Measurements from ENCODE around the gene CXorf66. TPM values are rescaled to one million over a fixed set of nuclear protein-coding genes. Genes with fewer than 3 reads are reported as not detected.
A peak's percentile ranks its signal among the peaks of the same experiment; 100 is the strongest.

The CXorf66 gene
- total RNA-seq (2022) = not detected in 2 replicates
- not detected for Bru-seq, nascent RNA
- BruChase-seq, experiment 1, labeled RNA remaining after a 6-hour chase = not detected
- BruChase-seq, experiment 2, labeled RNA remaining after a 2-hour chase = percentile 5 among the genes with signal in this experiment
- long read RNA-seq = 0 reads

GRCh38 chrX:139965421-139965820 is at the start of gene CXorf66:
CXorf66 (minus strand) TSS chrX:139965521; CDS start chrX:139965496, 25 bp downstream.
- intact Hi-C loops (cut with micrococcal nuclease; ENCODE audit: unreplicated experiment) = no loop called here
- no peak within 1 kb of the TSS for H3K4me3 Mint-ChIP-seq (ENCODE audit: low read depth, unreplicated experiment)
- DNase-seq = no peak
- H3K27me3 Mint-ChIP-seq (ENCODE audit: unreplicated experiment) = peaks cover 15% of the 10 kb centered on the region
- no peak within 1 kb of the TSS for H3K27ac Mint-ChIP-seq (ENCODE audit: unreplicated experiment)
- no TSS peak for BruUV-seq (replicated peaks)
- no peaks in the 10 kb centered on the region for H3K4me1 Mint-ChIP-seq (ENCODE audit: low read depth, unreplicated experiment)
- no peak for TF ChIP-seq CTCF (IDR thresholded peaks at IDR 0.05; ENCODE audit: unreplicated experiment)
- no peaks in the 10 kb centered on the region for H3K9me3 Mint-ChIP-seq (ENCODE audit: low read depth, unreplicated experiment)
- no peaks in the 10 kb centered on the region for H3K36me3 Mint-ChIP-seq (ENCODE audit: insufficient read depth, unreplicated experiment)
- CTCF ChIA-PET = interaction anchor here (0.7 kb wide), 1 partner anchor 31 kb away, joined by 5 read pairs; no protein-coding TSS in a partner anchor

- DNase-seq = no peak
- Mint-ChIP-seq H3K9me3 (ENCODE audit: low read depth, unreplicated experiment) (no peaks in the 10 kb centered on the region), H3K27me3 (ENCODE audit: unreplicated experiment) (no peaks in the 10 kb centered on the region), H3K4me1 (ENCODE audit: low read depth, unreplicated experiment) (no peaks in the 10 kb centered on the region), H3K27ac (ENCODE audit: unreplicated experiment) (no peak overlapping the region), H3K4me3 (ENCODE audit: low read depth, unreplicated experiment) (no peak overlapping the region), H3K36me3 (ENCODE audit: insufficient read depth, unreplicated experiment) (no peaks in the 10 kb centered on the region)
- no TSS peak for BruUV-seq (replicated peaks)
- intact Hi-C loops (cut with micrococcal nuclease; ENCODE audit: unreplicated experiment) = no loop called here
- TF ChIP-seq CTCF (IDR thresholded peaks at IDR 0.05; ENCODE audit: unreplicated experiment) = no peak
- CTCF ChIA-PET = no interaction called here
Observed at GRCh38 chrX:139982856-139983255, 17.5 kb upstream of the CXorf66 start.

GRCh38 chrX:139974471-139974870 is 9.2 kb upstream of the CXorf66 start:
- CTCF ChIA-PET = no interaction called here
- H3K4me3 Mint-ChIP-seq (ENCODE audit: low read depth, unreplicated experiment) = no peak overlapping the region
- H3K27ac Mint-ChIP-seq (ENCODE audit: unreplicated experiment) = no peak overlapping the region
- no peaks in the 10 kb centered on the region for H3K4me1 Mint-ChIP-seq (ENCODE audit: low read depth, unreplicated experiment)
- intact Hi-C loops (cut with micrococcal nuclease; ENCODE audit: unreplicated experiment) = loop anchor here (5.0 kb wide), 1 partner anchor 417 kb away; no protein-coding TSS in a partner anchor
- no peaks in the 10 kb centered on the region for H3K36me3 Mint-ChIP-seq (ENCODE audit: insufficient read depth, unreplicated experiment)
- BruUV-seq (replicated peaks) = no TSS peak
- peaks cover 24% of the 10 kb centered on the region for H3K27me3 Mint-ChIP-seq (ENCODE audit: unreplicated experiment)
- no peak for TF ChIP-seq CTCF (IDR thresholded peaks at IDR 0.05; ENCODE audit: unreplicated experiment)
- H3K9me3 Mint-ChIP-seq (ENCODE audit: low read depth, unreplicated experiment) = peaks cover 2% of the 10 kb centered on the region
- no peak for DNase-seq

- TF ChIP-seq CTCF (IDR thresholded peaks at IDR 0.05; ENCODE audit: unreplicated experiment) = no peak
- Mint-ChIP-seq H3K4me1 (ENCODE audit: low read depth, unreplicated experiment) (no peaks in the 10 kb centered on the region), H3K27me3 (ENCODE audit: unreplicated experiment) (peaks cover 24% of the 10 kb centered on the region), H3K27ac (ENCODE audit: unreplicated experiment) (no peak overlapping the region), H3K4me3 (ENCODE audit: low read depth, unreplicated experiment) (no peak overlapping the region), H3K36me3 (ENCODE audit: insufficient read depth, unreplicated experiment) (no peaks in the 10 kb centered on the region), H3K9me3 (ENCODE audit: low read depth, unreplicated experiment) (peaks cover 2% of the 10 kb centered on the region)
- no TSS peak for BruUV-seq (replicated peaks)
- intact Hi-C loops (cut with micrococcal nuclease; ENCODE audit: unreplicated experiment) = loop anchor here (5.0 kb wide), 1 partner anchor 416 kb away; no protein-coding TSS in a partner anchor
- DNase-seq = no peak
- CTCF ChIA-PET = no interaction called here
Observed at GRCh38 chrX:139972629-139973624, 7.6 kb upstream of the CXorf66 start.
